Measurements from ENCODE around the gene SNAPC4.

- TF ChIP-seq CTCF (IDR thresholded peaks at IDR 0.05) = no peak
- TF ChIP-seq POLR2A (IDR thresholded peaks at IDR 0.05) = no peak
Observed at GRCh38 chr9:136407911-136408310, 7.9 kb upstream of the SNAPC4 start.

Data from heart left ventricle (tissue), 13 donors.